H1 (cell line): ENCODE data around the gene TMEM220.

Source experiments
- CHD1 ChIP-seq: IDR thresholded peaks from 2 replicates; pipeline ENCODE4 v1.6.1; 2012; ENCODE audit warnings: low read depth, low read length, improper control_type of control experiment
- EGR1 ChIP-seq: IDR thresholded peaks from 2 replicates; pipeline ENCODE4 v1.6.1; 2011; ENCODE audit warnings: low read depth, low read length, borderline replicate concordance
- EZH2 ChIP-seq: fragments of 200-600 bp; sonication (generic); IDR thresholded peaks from 2 replicates; pipeline ENCODE4 v1.7.1; 2012; ENCODE audit warnings: low read depth, mild to moderate bottlenecking, moderate library complexity, low read length, inconsistent platforms; ENCODE audit not compliant: severe bottlenecking
- GTF2F1 ChIP-seq: IDR thresholded peaks from 2 replicates; pipeline ENCODE4 v1.6.1; 2012; ENCODE audit warnings: low read depth, low read length, improper control_type of control experiment, borderline replicate concordance
- KDM1A ChIP-seq: fragments of 200-600, 300-600 bp; sonication (generic); IDR thresholded peaks from 2 replicates; pipeline ENCODE4 v1.7.1; 2016; ENCODE audit warnings: mild to moderate bottlenecking, low read length, borderline replicate concordance
- POLR2A ChIP-seq, 2 experiments: IDR thresholded peaks; 1 replicate in 1 of 2; 2 replicates in 1 of 2; pipeline ENCODE4 v1.6.1; 2011; ENCODE audit warnings: low read depth in 2 of 2, low read length in 2 of 2, mild to moderate bottlenecking in 2 of 2; ENCODE audit errors: control extremely low read depth in 1 of 2
- POU5F1 ChIP-seq: IDR thresholded peaks from 2 replicates; pipeline ENCODE4 v1.6.1; 2011; ENCODE audit warnings: low read depth, mild to moderate bottlenecking, low read length, moderate library complexity
- SP2 ChIP-seq: IDR thresholded peaks from 2 replicates; pipeline ENCODE4 v1.6.1; 2012; ENCODE audit warnings: mild to moderate bottlenecking, low read length, inconsistent platforms
- USF2 ChIP-seq: IDR thresholded peaks from 2 replicates; pipeline ENCODE4 v1.6.1; 2011; ENCODE audit warnings: low read length, improper control_type of control experiment
- TF ChIP-seq, protein P1 (sequence below), 3 experiments: IDR thresholded peaks; 1 replicate in 2 of 3; 2 replicates in 1 of 3; pipeline versions ENCODE4 v1.5.1 to v1.6.1; 2011; ENCODE audit warnings: low read length in 3 of 3, mild to moderate bottlenecking in 3 of 3, inconsistent platforms in 2 of 3, low read depth in 1 of 3, moderate library complexity in 1 of 3; ENCODE audit not compliant: insufficient read depth in 1 of 3; ENCODE audit errors: control extremely low read depth in 1 of 3

- TF ChIP-seq, protein P1, sequence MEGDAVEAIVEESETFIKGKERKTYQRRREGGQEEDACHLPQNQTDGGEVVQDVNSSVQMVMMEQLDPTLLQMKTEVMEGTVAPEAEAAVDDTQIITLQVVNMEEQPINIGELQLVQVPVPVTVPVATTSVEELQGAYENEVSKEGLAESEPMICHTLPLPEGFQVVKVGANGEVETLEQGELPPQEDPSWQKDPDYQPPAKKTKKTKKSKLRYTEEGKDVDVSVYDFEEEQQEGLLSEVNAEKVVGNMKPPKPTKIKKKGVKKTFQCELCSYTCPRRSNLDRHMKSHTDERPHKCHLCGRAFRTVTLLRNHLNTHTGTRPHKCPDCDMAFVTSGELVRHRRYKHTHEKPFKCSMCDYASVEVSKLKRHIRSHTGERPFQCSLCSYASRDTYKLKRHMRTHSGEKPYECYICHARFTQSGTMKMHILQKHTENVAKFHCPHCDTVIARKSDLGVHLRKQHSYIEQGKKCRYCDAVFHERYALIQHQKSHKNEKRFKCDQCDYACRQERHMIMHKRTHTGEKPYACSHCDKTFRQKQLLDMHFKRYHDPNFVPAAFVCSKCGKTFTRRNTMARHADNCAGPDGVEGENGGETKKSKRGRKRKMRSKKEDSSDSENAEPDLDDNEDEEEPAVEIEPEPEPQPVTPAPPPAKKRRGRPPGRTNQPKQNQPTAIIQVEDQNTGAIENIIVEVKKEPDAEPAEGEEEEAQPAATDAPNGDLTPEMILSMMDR (IDR thresholded peaks at IDR 0.05; ENCODE audit: control extremely low read depth in 1 of 3, insufficient read depth in 1 of 3, low read depth in 1 of 3, low read length in 3 of 3): no peak
- TF ChIP-seq POLR2A (IDR thresholded peaks at IDR 0.05; ENCODE audit: control extremely low read depth in 1 of 2, low read depth in 2 of 2, low read length in 2 of 2): no peak
- no peak for TF ChIP-seq KDM1A
- TF ChIP-seq EZH2: no peak
- no peak for TF ChIP-seq SP2
- no peak for TF ChIP-seq EGR1
- TF ChIP-seq GTF2F1: no peak
- no peak for TF ChIP-seq CHD1
- TF ChIP-seq POU5F1: no peak
- no peak for TF ChIP-seq USF2
These were observed 5.2 kb downstream of the TMEM220 start for GRCh38 chr17:10724546-10725195.
